GM21723 (cell line): ENCODE data around the gene CDC27.
"Not testable (repeated sequence)": the region's sequence is repeated elsewhere in the genome, so short reads cannot be mapped to it uniquely, and the experiment has no call there.

ENCODE experiments used
- ATAC-seq: cut with Tn5 transposase; IDR thresholded peaks from one replicate; pipeline ENCODE4 v1.9.1; 2021; ENCODE audit warnings: mild to moderate bottlenecking, moderate library complexity; ENCODE audit not compliant: unreplicated experiment

Gene CDC27

GRCh38 chr17:47193931-47194511 lies 4.9 kb upstream of the CDC27 start:
- no peak for ATAC-seq

GRCh38 chr17:47192554-47192953 lies 3.5 kb upstream of the CDC27 start:
- ATAC-seq = no peak

DNA sequence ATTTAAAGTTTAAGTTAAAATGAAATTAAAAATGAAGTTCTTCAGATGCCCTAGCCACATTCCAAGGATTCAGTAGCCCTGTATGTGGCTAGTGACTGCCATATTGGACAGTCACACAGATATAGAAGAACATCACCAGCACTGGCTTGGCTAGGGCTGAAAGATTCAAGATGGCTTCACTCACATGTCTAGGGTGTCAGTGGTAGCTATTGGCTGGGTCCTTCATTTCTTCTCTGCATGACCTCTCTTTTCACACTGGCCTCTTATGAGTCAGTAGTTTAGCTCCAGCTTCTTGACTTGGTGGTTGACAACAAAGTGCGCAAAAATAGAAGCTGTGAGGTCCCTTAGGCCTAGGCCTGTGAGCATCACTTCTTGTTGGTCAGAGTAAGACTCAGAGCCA lies 1.7 kb upstream of the CDC27 start:
- ATAC-seq = no peak

DNA sequence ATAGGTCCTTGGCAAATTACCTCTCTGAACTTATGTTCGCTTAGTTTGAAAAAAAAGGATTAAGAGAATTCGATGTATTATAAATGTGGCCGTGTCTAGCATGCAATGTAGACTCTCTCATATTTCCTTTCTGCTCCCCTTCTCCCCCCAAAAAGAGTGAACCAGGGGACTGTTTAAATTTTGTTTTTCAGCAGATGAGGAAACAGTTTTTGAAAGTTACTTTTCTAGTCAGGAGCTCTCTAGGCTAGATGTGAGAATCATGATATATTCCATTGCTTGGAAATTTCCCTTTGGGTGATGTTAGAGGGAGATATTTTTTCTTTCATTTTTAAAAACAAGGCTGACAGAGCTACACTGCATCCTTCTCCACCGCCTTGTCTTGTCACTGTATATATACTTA lies 1.1 kb upstream of the CDC27 start:
- ATAC-seq = no peak

GRCh38 chr17:47189732-47190237 lies 690 bp upstream of the CDC27 start:
- no peak for ATAC-seq

DNA sequence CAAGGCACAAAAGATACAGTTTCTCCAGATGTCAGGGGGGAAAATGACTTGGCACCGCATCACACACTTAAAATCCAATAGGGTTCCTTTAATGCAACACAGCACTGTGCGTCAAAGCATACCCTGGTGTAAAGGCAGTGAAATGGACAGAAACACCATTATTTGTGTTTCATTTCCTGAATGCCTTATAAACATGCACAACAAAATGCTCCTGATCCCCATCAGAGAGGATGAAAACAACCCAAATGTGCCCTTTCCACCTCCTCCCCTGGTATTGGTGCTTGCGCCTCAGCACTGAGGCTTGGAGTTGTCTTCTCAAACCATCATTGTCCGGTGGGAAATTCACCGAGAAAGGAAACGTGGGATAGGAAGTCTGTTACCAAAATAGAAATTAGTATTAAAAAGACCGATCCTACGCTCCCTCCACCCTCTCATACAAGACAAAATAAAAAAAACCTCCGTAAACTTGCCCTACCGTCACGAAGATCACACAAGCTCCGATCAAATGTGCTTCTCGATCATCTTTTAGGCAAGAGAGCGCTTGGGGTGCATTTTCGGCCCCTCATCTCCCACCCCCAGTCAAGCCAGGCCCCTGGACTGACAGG lies 722 bp downstream of the CDC27 start:
- ATAC-seq = no peak

GRCh38 chr17:47184681-47185080 lies 4.4 kb downstream of the CDC27 start:
- no peak for ATAC-seq

DNA sequence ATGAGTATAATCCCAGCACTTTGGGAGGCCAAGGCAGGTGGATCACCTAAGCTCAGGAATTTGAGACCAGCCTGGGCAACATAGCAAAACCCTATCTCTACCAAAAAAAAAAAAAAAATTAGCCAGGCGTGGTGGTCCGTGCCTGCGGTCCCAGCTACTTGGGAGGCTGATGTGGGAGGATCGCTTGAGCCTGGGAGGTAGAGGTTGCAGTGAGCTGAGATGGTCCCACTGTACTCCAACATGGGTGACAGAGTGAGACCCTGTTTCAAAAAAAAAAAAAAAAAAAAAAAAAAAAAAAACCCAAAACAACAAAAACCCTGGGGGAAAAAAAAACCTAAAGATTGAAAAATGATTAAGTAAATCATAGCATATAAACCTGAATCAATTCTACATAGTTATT lies 8.1 kb downstream of the CDC27 start:
- not testable (repeated sequence) for ATAC-seq

DNA sequence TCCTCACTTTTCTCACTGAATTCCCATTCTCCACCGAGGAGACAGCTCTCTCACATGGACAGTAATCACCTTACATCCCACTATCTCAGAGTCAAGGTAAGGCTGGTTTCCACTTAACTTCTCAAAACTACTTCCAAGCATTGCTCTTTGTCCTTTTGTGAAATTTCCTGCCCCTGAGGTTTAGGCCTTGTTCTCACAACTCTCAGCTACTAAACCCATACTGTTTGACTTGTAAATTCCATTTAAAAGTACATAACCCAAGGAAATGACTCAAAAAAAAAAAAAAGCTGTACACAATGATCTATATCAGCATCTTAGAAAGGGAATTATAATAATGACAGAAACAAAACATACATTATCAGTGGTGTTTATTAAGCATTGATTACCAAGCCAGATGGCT lies 8.8 kb downstream of the CDC27 start:
- ATAC-seq = no peak

- ATAC-seq = no peak
Measured at GRCh38 chr17:47179141-47179540, 10.0 kb downstream of the CDC27 start.

GRCh38 chr17:47177261-47177660 lies 11.8 kb downstream of the CDC27 start:
- ATAC-seq = no peak

- no peak for ATAC-seq
Measured at GRCh38 chr17:47176389-47176826, 12.7 kb downstream of the CDC27 start.

DNA sequence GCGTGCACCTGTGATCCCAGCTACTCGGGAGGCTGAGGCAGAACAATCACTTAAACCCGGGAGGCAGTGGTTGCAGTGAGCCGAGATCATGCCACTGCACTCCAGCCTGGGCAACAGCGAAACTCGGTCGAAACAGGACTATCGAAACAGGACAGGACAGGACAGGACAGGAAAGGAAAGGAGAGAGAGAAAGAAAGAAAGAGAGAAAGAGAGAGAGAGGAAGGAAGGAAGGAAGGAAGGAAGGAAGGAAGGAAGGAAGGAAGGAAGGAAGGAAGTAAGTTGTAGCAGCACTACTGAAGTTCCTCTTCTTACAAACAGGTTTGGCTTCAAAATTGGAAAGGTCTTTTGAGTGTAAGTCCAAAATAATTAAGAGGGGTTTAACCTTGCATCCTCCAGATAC lies 14.3 kb downstream of the CDC27 start:
- not testable (repeated sequence) for ATAC-seq

GRCh38 chr17:47172696-47173565 lies 16.2 kb downstream of the CDC27 start:
- ATAC-seq = no peak

GRCh38 chr17:47170710-47171109 lies 18.4 kb downstream of the CDC27 start:
- ATAC-seq = no peak

- ATAC-seq = not testable (repeated sequence)
Measured at GRCh38 chr17:47168896-47169295, 20.2 kb downstream of the CDC27 start.

DNA sequence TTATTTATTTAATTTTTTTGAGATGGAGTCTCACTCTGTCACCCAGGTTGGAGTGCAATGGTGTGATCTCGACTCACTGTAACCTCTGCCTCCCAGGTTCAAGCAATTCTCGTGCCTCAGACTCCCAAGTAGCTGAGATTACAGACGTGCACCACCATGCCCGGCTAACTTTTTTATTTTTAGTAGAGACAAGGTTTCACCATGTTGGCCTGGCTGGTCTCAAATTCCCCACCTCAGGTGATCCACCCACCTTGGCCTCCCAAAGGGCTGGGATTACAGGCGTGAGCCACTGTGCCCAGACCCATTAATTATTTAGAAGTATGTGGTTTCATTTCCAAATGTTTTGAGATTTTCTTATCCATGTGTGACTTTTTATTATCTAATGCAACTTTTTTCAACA lies 22.2 kb downstream of the CDC27 start:
- not testable (repeated sequence) for ATAC-seq

- ATAC-seq = no peak
Measured at GRCh38 chr17:47165137-47165536, 24.0 kb downstream of the CDC27 start.

DNA sequence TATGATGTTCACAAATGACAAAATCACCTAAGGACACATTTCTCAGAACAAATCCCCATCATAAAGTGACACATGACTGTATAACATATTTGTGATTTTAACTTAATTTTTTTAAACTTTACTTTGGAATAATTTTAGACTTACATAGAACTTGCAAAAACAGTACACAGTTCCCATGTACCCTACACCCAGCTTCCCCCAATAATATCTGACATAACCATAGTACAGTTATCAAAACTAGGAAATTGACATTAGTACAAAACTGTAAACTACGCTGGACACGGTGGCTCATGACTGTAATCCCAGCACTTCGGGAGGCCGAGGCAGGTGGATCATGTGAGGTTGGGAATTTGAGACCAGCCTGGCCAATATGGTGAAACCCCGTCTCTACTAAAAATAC lies 24.8 kb downstream of the CDC27 start:
- no peak for ATAC-seq

DNA sequence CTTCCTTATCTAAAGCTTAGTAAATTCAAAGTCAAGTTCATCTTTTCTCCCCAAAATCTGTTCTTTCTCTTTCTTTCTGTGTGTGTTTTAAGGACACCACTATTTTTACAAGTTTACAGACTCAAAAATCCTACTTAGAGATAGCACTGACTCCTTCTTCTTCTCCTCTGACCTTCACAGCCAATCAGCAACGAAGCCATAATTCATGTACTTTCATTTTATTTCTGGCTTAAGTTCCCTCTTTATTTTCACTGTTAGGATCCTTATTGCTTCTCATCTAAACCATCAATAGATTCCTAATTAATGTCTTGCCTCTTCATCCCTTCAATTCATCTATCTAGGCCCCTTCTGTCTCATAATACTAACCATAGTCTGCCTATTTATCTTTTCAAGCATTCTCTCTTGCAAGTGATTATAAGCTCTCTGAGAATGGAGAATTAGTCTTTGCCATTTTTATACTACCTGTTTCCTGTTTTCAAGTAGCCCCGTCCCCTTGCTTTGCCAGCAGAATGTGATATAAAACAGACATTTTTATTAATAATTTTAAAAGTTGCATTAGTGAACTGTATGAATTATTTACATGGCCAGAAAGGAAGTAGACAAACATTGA lies 27.0 kb downstream of the CDC27 start:
- no peak for ATAC-seq

GRCh38 chr17:47159315-47159714 lies 29.8 kb downstream of the CDC27 start:
- no peak for ATAC-seq
